GM21526 (cell line): ENCODE results near the gene PCCA.
"Not testable (repeated sequence)": the region's sequence is repeated elsewhere in the genome, so short reads cannot be mapped to it uniquely, and the experiment has no call there.

Experiments used
- ATAC-seq: cut with Tn5 transposase; IDR thresholded peaks from one replicate; pipeline ENCODE4 v1.9.1; 2021; ENCODE audit warnings: moderate library complexity; ENCODE audit not compliant: unreplicated experiment, low FRiP score

Gene PCCA

DNA sequence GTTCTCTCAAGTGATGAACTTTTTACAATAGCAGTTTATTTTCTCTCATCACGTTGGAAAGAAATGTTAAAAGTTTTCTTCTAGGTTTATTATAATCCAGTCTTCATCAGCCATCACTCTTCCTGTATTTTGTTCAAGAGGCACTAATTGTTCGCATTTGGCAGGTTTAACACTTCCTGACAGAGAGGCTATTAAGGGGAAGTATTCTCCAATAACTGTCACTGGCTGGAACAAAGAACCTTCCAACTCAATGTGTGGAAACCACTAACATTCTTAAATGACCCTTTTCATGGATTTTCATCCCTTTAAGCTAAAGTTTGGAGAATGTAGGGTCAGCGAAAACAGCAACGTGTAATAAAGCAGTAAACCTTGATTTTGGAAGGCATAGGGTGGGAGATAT lies 145.1 kb downstream of the PCCA start:
- ATAC-seq, result no peak

DNA sequence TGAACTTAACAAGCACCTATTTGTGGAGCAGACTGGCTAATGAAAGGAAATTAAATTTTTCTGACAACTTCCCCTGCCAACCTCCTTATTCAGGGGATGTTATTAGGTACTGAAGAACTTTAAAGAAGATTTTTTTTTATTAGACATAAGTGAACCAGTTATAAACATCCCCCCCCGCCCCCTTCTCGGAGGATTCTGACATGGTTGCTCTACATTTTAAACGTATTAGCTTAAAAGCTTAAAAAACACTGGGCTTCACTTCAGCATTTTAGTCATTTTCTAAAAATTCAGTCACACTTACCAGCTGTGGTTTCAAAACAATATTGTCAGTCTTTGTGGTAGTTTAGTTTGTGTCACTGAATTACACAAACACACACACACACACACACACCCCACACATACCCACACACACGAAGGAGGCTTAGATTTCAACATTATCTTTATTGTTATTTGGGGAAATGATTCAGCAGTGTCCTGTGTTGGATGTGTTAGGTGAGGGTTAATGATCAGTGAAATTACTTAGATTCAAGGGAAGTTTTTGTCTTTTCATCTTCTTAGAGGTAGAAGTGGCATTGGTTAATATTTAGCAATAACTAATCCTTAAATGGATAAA lies 145.7 kb downstream of the PCCA start:
- ATAC-seq, result no peak

DNA sequence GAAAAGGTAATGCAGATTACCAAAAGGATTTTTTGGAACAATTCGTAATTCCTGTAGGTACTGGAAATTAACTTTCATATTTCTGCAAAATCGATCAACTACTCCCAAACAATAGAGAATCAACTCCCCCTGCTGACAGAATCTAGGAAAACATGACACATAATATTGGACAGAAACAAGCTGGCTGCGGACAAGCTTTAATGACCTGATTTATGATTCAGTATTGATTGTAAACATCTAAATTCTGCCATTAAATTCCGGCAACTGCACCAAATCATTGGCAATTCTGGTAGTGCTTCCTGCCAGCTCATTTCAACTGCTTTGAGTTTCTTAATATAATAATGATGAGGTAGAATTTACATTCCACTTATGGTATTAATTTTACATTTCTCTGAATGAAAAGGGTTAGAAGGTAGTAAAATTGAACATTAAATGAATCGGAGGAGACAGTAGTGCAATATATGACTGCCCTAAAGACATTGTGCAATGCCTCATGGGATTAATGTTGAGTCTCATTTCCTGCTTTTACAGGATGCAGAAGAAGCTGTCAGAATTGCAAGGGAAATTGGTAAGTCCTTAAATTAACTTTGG lies 146.5 kb downstream of the PCCA start:
- ATAC-seq, result no peak

DNA sequence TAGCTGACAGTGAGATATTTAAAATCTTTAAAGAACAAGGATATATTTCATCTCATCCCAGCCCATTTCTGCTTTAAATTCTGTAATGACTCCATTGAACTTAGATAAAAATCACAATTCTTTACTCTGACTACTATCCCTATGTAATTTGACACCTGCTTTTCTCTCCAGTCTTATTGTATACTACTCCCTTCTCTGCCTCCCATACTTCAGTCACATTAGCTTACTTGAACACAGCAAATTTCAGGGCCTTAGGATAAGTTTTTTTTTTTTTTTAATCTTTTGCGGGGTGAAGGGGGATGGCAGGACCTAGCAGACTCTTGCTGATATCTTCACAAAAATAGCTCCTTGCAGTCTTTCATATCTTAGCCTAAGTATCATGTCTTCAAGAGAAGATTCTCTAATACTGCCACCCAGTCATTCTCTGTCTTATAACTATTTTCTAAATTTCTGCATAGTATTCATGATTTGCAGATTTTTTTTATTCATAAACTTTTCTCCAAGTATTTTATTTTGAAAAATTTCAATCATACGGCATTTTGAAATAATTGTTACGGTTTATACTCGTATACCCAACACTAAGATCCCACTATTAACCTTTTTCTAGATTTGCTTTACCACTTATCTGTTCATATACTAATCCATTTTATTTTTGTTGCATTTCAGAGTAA lies 151.4 kb downstream of the PCCA start:
- no peak for ATAC-seq

DNA sequence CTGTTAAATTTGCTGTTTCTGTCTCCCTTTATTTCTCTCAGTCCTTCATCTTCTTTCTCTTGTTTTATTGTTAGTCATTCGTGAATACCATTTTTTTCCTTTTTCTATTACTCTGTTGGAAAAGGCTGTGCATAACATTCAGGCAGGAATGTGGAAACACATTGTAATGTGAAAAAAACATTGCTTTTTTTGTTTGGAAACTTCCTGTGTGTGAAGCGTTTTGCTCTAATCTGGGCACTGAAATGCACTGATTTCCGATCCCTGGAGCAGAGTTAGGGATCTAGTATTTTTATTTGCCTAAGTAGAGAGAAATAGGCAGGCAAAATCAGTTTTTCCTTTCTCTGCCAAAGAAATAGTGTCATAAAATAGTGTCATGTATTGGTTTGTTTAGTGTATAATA lies 155.5 kb downstream of the PCCA start:
- no peak for ATAC-seq

DNA sequence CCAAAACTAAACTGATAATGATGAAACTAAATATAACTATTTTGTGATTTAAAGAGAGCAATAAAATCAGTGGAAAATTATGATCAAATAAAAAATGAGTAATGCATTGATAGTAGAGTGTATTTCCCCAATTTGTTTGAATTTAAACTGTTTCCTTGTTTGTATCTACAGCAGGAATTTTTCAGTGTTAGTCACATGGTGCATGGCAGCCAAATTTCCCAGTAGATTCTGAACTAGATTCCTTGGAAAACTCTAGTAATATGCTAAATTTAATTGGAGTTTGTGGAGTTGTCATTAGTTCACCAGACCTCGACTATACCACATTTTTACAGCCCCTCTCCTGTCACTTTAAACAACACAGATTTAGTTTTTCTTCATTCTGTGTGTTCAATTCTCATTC lies 156.2 kb downstream of the PCCA start:
- no peak for ATAC-seq

DNA sequence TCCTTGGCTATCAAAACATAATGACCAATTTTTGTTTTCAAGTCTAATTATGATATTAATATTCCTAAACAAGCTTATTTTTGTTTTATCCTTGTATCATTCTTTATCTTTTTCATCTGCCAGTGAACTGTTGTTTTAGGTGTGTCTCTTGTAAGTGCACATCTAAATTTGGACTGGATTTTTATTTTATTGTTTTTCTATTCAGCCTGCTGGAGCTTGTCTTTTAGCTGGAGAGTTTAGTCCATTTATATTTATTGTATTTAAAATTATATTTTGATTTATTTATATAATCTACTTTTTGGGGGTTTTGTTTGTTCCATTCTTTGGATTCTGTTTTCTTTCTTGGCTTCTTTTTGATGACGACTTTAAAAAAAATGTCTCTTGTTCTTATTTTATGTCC lies 159.0 kb downstream of the PCCA start:
- ATAC-seq, result no peak

DNA sequence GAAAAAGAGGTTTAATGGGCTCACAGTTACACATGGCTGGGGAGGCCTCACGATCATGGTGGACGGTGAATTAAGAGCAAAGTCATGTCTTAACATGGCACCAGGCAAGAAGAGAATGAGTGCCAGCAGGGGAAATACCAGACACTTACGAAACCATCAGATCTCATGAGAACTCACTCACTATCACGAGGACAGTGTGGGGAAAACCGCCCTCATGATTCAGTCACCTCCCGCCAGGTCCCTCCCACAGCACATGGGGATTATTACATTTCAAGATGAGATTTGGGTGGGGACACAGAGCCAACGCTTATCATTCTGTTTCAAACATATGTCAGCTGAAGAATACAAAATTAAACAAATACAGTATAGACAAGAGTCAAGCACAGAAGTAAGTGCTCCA lies 165.1 kb downstream of the PCCA start:
- ATAC-seq, result no peak

DNA sequence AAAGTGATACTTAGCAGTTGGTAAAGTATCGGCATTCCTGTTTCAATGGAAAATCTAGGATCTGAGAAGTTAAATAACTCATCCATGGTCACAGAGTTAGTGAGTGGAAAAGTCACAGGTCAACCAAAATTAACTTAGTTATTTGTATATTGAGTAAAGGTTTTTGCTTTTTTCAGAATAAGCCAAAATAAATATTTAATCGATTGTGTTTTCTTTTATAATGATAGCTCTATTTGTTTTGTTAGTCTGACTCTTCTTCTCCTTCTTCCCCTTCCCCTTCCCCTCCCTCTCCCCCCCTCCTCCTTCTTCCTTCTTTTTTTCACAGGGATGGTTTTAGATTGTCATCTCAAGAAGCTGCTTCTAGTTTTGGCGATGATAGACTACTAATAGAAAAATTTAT lies 173.5 kb downstream of the PCCA start:
- ATAC-seq, result no peak

DNA sequence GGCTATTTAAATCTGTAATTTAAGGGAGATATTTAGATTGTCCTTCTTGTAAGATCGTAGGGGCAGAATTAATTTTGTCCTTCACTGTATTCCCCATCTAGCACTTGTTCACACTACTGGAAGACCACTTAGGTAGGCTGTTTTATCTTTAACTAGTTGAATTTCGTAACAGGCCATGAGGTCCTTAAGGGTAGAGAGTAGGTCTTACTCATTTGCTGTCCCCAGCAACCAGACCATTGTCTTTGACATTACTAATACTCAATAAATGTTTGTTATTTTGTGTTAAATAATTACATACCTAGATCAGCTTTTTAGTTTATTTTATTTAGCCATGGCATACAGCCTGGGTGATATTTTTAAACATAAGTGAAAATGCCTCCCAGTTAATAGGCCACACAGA lies 177.1 kb downstream of the PCCA start:
- no peak for ATAC-seq

DNA sequence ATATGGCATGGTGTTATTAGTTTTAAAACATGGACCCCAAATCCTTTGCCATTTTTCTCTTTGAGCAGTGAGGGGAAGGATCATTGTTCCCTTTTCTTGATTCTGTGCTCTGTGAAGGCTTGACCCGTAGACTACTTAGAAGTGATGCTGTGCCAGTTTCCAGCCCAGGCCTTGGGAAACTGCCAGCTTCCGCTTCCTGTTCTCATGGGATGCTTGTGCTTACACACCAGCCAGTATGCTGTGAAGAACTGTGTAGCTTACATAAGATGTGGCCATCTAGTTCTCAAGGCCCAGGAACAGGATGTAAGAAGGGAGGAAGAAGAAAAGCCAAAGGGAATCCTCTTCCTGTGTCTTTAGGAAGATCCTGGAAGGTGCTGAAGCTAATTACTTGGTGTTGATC lies 180.9 kb downstream of the PCCA start:
- ATAC-seq, result no peak

DNA sequence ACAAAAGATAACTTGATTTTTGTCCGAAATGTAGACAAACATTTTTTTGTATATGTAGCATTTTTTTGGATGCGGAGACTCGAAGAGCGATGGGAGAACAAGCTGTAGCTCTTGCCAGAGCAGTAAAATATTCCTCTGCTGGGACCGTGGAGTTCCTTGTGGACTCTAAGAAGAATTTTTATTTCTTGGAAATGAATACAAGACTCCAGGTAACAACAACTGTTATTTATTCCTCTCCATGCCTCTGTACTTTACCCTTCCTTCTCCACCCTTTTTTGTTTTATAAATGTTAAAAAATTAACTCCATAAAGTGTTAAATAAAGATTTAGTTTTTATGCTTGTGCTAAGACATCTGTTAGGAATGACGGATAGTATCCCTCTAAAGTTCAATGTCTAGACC lies 184.2 kb downstream of the PCCA start:
- no peak for ATAC-seq

DNA sequence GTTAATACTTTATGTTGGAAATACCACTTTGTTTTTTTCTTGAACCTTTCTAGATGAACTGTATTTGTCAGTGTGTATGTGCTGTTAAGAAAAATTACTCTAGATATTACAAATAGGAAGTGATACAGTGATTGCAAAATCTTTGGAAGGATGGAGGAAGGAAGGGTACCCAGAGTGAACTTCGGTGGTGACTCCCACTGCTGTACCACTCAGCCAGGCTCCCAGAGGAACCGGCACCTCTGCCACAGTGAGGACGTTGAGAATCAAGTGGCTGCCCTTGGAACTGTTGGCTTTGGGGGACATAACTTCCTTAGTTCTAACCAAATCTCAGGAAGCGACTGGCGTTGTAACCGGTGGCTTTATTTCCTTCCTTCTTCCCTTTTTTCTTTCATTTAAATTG lies 184.7 kb downstream of the PCCA start:
- no peak for ATAC-seq

DNA sequence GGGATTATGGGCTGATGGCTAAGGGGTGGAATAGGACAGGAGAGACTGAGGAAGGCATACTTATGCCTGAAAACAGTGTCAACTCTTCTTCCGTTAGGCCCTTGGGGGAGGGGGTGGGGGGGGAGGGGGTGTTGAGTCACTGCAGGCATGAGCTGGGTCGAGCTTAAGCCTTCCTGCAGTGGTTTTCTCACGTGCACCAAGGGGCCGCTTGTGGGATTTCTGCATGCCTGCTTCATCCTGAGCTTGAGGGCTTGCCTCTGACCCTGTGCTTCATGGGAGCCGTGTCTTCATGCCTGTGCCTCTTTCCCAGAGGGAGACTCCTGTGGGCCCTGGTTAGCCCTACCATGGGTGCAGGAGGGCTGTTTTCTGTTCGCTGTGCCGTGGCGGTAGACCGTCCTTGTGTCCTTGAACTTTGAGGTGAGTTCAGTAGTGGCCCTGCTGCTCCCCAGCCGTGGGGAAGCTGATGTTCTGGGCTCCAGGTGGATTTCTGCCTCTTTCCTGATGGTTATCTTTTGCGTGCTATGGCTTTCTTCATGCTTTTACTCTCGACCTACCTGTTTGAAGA lies 186.1 kb downstream of the PCCA start:
- ATAC-seq, result no peak

DNA sequence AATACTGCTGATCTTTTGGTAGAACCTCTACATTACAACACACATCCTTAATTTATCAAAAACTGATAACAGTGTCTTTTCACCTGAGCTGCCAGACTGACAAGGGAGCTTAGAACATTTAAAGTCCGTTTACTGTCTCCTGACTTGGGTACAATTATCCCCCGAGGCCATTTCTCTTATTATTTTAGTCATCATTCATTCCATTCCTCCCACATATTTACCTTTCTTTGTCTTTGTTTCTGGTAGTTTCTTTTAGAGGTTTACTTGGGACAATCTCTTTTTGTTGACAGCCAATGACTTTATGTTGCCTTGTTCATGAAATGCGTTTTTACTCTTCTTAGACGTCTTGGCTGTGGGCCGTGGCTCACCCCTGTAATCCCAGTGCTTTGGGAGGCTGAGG lies 186.9 kb downstream of the PCCA start:
- ATAC-seq, result no peak

DNA sequence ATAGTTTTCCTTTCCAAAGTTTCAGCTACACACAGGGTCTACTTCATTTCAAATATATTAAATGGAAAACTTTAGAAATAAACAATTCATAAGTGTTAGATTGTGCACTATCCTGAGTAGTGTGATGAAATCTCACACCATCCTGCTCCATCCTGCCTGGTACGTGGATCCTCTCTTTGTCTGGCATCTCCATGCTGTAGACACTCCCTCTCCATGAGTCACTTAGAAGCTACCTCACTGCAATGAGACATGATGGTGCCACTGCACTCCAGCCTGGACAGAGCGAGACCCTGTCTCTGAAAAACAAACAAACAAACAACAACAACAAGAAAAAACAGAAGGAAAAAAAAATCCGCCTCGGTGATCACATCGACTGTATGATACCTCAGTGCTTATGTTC lies 191.8 kb downstream of the PCCA start:
- no peak for ATAC-seq

DNA sequence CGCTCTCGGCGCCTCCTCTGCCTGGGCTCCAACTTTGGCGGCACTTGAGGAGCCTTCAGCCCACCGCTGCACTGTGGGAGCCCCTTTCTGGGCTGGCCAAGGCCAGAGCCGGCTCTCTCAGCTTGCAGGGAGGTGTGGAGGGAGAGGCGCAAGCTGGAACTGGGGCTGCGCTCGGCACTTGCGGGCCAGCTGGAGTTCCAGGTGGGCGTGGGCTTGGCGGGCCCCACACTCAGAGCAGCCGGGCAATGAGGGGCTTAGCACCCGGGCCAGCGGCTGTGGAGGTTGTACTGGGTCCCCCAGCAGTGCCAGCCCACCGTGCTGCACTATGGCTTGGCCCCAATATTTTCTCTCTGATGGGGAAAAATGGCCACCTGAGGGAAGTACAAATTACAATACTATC lies 193.4 kb downstream of the PCCA start:
- ATAC-seq, result not testable (repeated sequence)

DNA sequence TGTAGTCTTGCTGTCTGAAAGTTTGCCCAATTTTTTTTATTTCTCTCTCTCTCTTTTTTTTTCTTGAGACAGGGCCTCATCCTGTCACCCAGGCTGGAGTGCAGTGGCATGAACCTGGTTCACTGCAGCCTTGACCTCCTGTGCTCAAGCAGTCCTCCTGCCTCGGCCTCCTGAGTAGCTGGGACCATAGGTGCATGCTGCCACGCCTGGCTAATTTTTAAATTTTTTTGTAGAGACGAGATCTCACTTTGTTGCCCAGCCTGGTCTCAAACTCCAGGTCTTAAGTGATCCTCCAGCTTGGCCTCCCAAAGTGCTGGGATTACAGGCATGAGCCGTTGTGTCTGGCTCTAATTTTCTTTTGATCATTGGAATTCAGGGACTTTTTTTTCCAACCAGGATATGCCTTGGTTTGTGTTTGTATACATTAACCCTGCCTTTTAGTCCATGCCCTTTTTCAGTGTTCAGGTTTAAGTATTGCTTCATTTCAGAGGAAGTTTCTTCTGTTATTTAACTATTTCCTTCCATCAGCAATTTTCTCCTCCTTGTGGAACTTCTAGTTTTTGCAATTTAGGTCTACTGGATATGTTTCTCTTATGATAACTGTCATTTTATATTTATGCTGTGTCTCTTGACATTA lies 201.4 kb downstream of the PCCA start:
- ATAC-seq, result no peak

DNA sequence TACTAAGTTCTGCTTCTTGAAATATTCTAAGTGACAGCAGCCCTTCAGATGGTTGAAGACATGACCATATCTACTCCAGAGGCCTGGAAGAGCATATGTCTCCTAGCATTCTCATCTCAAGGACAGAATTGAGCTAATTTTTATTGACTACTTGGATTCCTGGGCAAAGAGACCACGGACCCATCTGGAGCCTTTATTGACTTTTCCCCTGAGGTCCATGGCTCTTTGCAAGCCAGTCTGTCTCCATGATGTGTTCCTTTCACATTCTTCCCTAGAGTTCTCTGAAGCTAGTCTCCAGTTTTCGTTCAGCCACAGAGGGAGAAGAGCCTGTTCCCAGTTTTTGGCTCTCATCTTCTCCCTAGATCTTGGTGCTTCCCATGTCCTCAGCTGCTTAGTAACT lies 202.7 kb downstream of the PCCA start:
- ATAC-seq, result no peak

DNA sequence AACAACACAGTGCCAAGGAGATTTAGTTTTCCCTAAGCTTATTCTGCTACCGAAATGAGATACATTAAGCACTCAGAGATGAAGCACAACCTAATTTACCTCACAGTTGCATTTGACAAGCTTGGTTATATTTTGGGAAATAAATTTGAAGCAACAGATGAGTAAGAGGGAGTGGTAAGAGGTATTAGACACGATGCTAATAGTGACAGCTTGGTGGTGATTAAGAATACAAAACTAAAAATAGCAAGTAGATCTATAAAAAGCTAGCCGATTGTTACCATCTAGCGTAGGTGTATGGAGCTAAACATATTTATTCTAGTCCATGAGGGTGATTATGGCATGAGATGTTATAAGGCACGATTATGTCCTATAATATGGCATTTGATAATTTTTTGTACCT lies 208.5 kb downstream of the PCCA start:
- ATAC-seq, result no peak

DNA sequence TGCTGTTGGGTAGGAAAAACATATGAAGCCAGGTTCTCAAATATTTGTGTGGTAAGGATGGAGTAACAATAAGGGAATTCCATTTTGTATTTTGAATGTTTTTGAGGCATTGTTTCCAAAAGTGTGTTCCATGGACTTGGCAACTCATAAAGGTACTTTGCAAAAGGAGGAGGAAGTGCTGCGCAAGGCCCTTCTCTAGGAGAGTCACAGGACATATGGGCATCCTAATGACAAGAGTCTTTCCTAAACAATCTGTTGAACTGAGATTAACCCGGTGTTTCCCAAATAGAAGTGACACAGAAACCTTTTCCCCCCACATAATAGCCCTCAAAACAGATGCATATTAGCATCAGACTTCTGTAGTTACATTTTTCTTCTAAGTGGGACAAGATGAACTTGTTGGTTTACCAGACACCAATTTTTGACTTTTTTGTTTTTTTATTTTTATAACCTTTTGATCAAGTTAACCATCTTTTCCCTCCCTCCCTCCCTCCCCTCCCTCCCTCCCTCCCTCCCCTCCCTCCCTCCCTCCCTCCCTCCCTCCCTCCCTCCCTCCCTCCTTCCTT lies 209.3 kb downstream of the PCCA start:
- ATAC-seq, result no peak
